BLaER1 (cell line): ENCODE data around the gene PPP4R3A.
"Not testable (repeated sequence)": the region's sequence is repeated elsewhere in the genome, so short reads cannot be mapped to it uniquely, and the experiment has no call there.

Experiments
- H3K27ac ChIP-seq: shearing (Covaris generic); formaldehyde crosslinking; 2 replicates; pipeline ENCODE4 v1.8.1; 2022
- H3K27me3 ChIP-seq: shearing (Covaris generic); formaldehyde crosslinking; 2 replicates; pipeline ENCODE4 v1.8.1; 2022
- H3K36me3 ChIP-seq: shearing (Covaris generic); formaldehyde crosslinking; 2 replicates; pipeline ENCODE4 v1.8.1; 2022
- H3K4me1 ChIP-seq: shearing (Covaris generic); formaldehyde crosslinking; 2 replicates; pipeline ENCODE4 v1.8.1; 2022
- H3K4me2 ChIP-seq: shearing (Covaris generic); formaldehyde crosslinking; 2 replicates; pipeline ENCODE4 v1.8.1; 2022
- H3K4me3 ChIP-seq: shearing (Covaris generic); formaldehyde crosslinking; 2 replicates; pipeline ENCODE4 v1.8.1; 2022
- H3K9ac ChIP-seq: shearing (Covaris generic); formaldehyde crosslinking; 2 replicates; pipeline ENCODE4 v1.8.1; 2022
- H3K9me3 ChIP-seq: shearing (Covaris generic); formaldehyde crosslinking; 2 replicates; pipeline ENCODE4 v1.8.1; 2022
- H4K20me1 ChIP-seq: shearing (Covaris generic); formaldehyde crosslinking; 2 replicates; pipeline ENCODE4 v1.8.1; 2022
- Cebpa-rat ChIP-seq: shearing (Covaris generic); IDR thresholded peaks from 2 replicates; pipeline ENCODE4 v1.8.1; 2022

PPP4R3A gene

DNA sequence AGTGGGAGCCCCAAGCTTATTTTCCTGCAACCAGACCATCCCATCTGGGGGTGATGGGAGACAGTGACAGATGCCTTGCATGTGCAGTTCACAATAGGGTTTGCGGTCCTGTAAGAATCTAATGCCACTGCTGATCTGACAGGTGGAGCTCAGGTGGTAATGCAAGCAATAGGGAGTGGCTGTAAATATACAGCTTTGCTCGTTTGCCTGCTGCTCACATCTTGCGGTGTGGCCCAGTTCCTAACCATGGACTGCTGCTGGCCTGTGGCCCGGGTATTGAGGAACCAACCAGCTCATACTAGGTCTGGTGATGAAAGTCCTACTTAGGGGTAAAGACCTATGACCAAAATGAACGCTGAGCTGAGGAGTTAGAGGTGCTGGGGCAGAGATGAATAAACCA lies 56.4 kb downstream of the PPP4R3A start:
- no peak for TF ChIP-seq Cebpa-rat
- no peaks in the 10 kb centered on the region for H3K27me3 ChIP-seq
- no peaks in the 10 kb centered on the region for H3K9me3 ChIP-seq
- no peaks in the 10 kb centered on the region for H3K4me1 ChIP-seq
- H3K4me2 ChIP-seq = no peak overlapping the region
- peaks cover 41% of the 10 kb centered on the region for H3K36me3 ChIP-seq
- peaks cover 17% of the 10 kb centered on the region; the same call in 1 of the 2 replicates for H4K20me1 ChIP-seq
- no peak overlapping the region for H3K27ac ChIP-seq
- H3K9ac ChIP-seq = no peak overlapping the region
- H3K4me3 ChIP-seq = no peak overlapping the region

DNA sequence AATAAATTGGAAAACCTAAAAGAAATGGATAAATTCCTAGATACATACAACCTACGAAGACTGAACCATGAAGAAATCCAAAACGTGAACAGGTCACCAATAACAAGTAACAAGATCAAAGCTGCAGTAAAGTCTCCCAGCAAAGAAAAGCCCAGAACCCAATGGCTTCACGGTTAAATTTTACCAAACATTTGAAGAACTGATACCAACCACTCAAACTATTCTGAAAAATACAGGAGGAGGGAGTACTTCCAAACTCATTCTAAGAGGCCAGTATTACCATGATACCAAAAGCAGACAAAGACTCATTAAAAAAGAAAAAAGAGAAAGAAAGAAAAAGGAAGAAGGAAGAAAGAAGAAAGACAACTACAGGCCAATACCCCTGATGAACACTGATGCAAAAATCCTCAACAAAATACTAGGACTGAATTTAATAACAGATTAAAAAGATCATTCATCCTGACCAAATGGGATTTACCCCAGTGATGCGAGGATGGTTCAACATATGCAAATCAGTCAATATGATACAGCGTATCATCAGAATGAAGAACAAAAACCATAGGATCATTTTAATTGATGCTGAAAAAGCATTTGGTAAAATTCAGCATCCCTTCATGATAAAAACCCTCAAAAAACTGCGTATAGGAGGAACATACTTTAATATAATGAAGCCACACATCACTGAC lies 65.6 kb downstream of the PPP4R3A start:
- no peak overlapping the region for H3K27ac ChIP-seq
- H3K4me2 ChIP-seq = no peak overlapping the region
- no peak overlapping the region for H3K9ac ChIP-seq
- no peaks in the 10 kb centered on the region for H3K4me1 ChIP-seq
- TF ChIP-seq Cebpa-rat = no peak
- no peaks in the 10 kb centered on the region for H3K27me3 ChIP-seq
- peaks cover 8% of the 10 kb centered on the region for H3K9me3 ChIP-seq
- H3K4me3 ChIP-seq = no peak overlapping the region
- no peaks in the 10 kb centered on the region for H3K36me3 ChIP-seq
- no peaks in the 10 kb centered on the region for H4K20me1 ChIP-seq

DNA sequence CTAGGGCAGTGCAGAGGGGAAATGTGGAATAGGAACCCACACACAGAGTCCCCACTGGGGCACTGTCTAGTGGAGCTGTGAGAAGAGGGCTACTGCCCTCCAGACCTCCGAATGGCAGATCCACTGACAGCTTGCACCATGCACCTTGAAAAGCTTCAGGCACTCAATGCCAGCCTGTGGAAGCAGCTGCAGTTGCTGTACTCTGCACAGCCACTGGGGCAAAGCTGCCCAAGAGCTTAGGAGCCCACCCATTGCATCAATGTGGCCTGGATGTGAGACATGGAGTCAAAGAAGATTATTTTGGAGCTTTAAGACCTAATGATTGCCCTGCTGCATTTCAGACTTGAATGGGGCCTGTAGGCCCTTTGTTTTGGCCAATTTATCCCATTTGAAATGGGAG lies 70.8 kb downstream of the PPP4R3A start:
- no peak overlapping the region for H3K27ac ChIP-seq
- peaks cover 32% of the 10 kb centered on the region for H3K9me3 ChIP-seq
- no peak overlapping the region for H3K4me2 ChIP-seq
- H3K4me3 ChIP-seq = no peak overlapping the region
- H3K9ac ChIP-seq = no peak overlapping the region
- H3K4me1 ChIP-seq = no peaks in the 10 kb centered on the region
- H4K20me1 ChIP-seq = no peaks in the 10 kb centered on the region
- no peak for TF ChIP-seq Cebpa-rat
- no peaks in the 10 kb centered on the region for H3K27me3 ChIP-seq
- no peaks in the 10 kb centered on the region for H3K36me3 ChIP-seq

DNA sequence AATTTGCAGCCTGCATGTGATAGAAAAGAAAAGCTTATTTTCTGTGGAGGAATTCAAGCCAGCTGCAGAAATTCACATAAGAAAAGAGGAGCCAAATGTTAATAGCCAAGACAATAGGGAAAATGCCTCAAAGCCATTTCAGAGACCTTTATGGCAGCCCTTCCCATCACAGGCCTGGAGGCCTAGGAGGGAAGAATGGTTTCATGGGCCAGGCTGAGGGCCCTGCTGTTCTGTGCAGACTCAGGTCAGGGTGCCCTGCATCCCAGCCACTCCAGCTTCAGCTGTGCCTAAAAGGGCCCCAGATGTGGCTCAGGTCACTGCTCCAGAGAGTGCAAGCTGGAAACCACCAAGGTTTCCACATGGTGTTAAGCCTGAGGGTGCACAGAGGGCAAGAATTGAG lies 71.3 kb downstream of the PPP4R3A start:
- no peak overlapping the region for H3K4me3 ChIP-seq
- TF ChIP-seq Cebpa-rat = no peak
- H3K27ac ChIP-seq = no peak overlapping the region
- no peaks in the 10 kb centered on the region for H3K36me3 ChIP-seq
- peaks cover 32% of the 10 kb centered on the region for H3K9me3 ChIP-seq
- H3K9ac ChIP-seq = no peak overlapping the region
- no peaks in the 10 kb centered on the region for H4K20me1 ChIP-seq
- no peaks in the 10 kb centered on the region for H3K4me1 ChIP-seq
- H3K27me3 ChIP-seq = no peaks in the 10 kb centered on the region
- H3K4me2 ChIP-seq = no peak overlapping the region

DNA sequence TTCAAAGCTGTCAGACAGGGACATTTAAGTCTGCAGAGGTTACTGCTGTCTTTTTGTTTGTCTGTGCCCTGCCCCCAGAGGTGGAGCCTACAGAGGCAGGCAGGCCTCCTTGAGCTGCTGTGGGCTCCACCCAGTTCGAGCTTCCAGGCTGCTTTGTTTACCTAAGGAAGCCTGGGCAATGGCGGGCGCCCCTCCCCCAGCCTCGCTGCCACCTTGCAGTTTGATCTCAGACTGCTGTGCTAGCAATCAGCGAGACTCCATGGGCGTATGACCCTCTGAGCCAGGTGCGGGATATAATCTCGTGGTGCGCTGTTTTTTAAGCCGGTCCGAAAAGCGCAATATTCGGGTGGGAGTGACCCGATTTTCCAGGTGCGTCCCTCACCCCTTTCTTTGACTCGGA lies 73.8 kb downstream of the PPP4R3A start:
- peaks cover 35% of the 10 kb centered on the region for H3K9me3 ChIP-seq
- not testable (repeated sequence) for H3K4me3 ChIP-seq

DNA sequence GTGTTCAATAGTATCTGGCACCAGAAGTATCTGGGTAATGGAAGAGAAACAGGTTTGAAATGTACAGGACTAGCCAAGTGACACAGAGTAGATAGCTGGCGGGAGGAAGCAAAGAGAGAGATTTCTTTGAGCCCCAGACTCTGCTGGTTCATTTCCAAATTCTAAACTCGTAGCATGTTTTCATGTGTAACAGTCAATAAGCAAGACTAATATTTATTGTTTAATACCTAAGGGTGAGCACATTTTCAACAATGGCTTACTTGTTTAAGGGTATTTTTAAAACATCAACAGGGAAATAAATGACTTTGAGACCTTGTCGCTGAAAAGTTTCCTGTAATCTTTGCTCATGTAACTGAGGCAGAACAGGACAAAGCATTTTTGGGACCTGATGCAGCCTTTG lies 80.7 kb downstream of the PPP4R3A start:
- Histone ChIP-seq H3K9me3 (0 out of 2 replicates have a peak, but pooled peaks cover 3% of the 10 kb centered on the region), H3K4me3 (no peak overlapping the region), H4K20me1 (no peaks in the 10 kb centered on the region), H3K4me2 (no peak overlapping the region), H3K36me3 (no peaks in the 10 kb centered on the region), H3K27ac (no peak overlapping the region), H3K27me3 (no peaks in the 10 kb centered on the region), H3K9ac (no peak overlapping the region), H3K4me1 (no peaks in the 10 kb centered on the region)
- no peak for TF ChIP-seq Cebpa-rat

More for the DNA sequence above, 73.8 kb downstream of the PPP4R3A start:
- H3K9ac ChIP-seq, H4K20me1 ChIP-seq, H3K4me1 ChIP-seq, H3K36me3 ChIP-seq, H3K27me3 ChIP-seq, H3K4me2 ChIP-seq, H3K27ac ChIP-seq: not testable (repeated sequence)

DNA sequence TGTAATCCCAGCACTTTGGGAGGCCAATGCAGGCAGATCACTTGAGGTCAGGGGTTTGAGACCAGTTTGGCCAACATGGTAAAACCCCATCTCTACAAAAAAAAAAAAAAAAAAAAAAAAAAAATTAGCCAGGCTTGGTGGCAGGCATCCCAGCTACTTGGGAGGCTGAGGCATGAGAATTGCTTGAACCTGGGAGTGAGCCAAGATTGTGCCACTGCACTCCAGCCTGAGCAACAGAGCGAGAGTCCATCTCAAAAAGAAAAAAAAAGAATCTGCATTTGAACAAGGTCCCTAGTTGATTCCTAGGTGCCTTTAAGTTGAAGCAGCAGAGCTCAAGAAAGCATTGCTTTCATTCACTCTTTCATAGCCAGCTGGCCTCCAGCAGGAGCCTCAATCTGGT lies 81.2 kb downstream of the PPP4R3A start:
- not testable (repeated sequence) for H3K4me1 ChIP-seq, H3K27me3 ChIP-seq, H3K9ac ChIP-seq, H4K20me1 ChIP-seq, H3K27ac ChIP-seq, H3K4me3 ChIP-seq, H3K9me3 ChIP-seq, H3K4me2 ChIP-seq, H3K36me3 ChIP-seq

DNA sequence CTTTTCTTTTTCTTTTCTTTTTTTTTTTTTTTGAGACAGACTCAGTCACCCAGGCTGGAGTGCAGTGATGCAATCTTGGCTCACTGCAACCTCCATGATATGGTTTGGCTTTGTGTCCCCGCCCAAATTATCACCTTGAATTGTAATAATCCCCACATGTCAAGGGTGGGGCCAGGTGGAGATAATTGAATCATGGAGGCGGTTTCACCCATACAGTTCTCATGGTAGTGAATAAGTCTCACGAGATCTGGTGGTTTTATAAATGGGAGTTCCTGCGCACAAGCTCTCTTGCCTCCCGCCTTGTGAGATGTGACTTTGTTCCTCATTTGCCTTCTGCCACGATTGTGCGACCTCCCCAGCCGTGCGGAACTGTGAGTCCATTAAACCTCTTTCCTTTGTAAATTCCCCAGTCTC lies 84.6 kb downstream of the PPP4R3A start:
- not testable (repeated sequence) for H3K4me3 ChIP-seq, H3K27me3 ChIP-seq, H3K9ac ChIP-seq, H4K20me1 ChIP-seq, H3K27ac ChIP-seq, H3K9me3 ChIP-seq, H3K36me3 ChIP-seq
- Histone ChIP-seq H3K4me1 (peaks cover 10% of the 10 kb centered on the region), H3K4me2 (peak overlapping the region; percentile 9; the same call in 1 of the 2 replicates)

DNA sequence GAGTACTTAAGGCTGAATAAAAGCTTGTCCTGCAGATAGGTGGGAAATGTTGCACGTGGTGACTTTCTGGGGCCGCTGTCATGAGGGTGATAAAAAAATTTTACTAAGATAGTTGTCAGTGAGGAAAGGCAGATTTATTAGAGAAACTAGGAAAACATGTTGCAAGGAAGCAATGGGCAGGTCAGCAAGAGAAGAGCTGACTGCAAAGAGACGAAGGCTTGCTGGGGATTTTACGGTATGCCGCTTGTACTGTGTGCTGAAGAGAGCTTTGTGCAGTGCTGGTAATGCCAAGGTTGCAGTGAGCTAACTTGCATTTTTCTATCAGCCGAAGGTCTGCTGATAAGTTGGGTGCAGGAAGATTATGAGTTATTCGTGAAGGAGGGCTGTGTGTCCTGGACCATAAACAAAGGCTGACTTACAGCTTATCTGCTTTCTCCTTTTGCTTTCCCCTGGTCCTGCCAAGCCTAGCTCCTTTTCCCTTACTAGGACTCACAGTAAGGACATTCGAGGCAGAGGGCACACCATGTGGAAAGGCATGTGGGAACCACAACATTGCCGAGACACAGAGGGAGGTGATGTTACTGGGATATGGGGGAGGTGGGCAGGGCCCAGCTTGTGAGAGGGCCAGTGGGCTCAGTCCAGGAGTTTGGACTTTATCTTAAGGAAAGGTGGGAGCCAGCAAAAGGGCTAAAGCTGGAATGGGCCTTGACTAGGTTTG lies 85.1 kb downstream of the PPP4R3A start:
- Histone ChIP-seq H3K9me3 (no peaks in the 10 kb centered on the region), H3K9ac (no peak overlapping the region), H3K4me2 (no peak overlapping the region), H3K27ac (no peak overlapping the region), H4K20me1 (no peaks in the 10 kb centered on the region), H3K36me3 (no peaks in the 10 kb centered on the region), H3K27me3 (no peaks in the 10 kb centered on the region), H3K4me3 (no peak overlapping the region), H3K4me1 (peaks cover 10% of the 10 kb centered on the region)
- TF ChIP-seq Cebpa-rat = no peak

DNA sequence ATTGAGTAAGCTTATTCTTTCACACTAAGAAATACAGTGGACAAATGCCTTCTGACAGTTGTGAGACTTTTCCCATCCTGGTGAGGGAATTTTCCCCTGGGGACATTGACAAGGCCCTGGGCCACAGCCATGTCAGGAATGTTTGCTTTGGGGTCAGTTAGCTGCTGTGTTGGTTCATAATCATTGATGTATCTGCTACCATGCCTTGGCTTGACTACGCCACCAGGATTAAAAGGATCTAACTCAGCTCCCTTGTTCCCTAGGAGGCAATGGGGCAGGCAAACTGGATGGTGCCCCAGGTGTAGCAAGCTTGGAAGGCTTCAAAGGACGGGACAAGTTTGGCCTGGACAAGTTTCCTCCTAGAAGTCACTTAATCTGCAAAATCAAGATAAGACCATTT lies 89.4 kb downstream of the PPP4R3A start:
- no peak for TF ChIP-seq Cebpa-rat
- no peaks in the 10 kb centered on the region for H3K9me3 ChIP-seq
- H3K27me3 ChIP-seq = no peaks in the 10 kb centered on the region
- no peak overlapping the region for H3K27ac ChIP-seq
- no peak overlapping the region for H3K4me3 ChIP-seq
- H3K36me3 ChIP-seq = no peaks in the 10 kb centered on the region
- peaks cover 31% of the 10 kb centered on the region for H3K4me1 ChIP-seq
- peaks cover 4% of the 10 kb centered on the region for H4K20me1 ChIP-seq
- H3K9ac ChIP-seq = no peak overlapping the region
- H3K4me2 ChIP-seq = no peak overlapping the region
